Myometrial cell (primary cell): Measurements from ENCODE around the gene PLD1. TPM values are rescaled to one million over a fixed set of nuclear protein-coding genes. Genes with fewer than 3 reads are reported as not detected.

Source experiments
- total RNA-seq: library from RNA; depleted of rRNA; stranded (reverse); fragments of >200 nt; gene quantifications from 2 replicates; pipeline ENCODE4 v1.2.3, GENCODE V29; 2015

The PLD1 gene
- 4.9 and 8.0 TPM in 2 replicates for total RNA-seq

GRCh38 chr3:171809861-171810628 lies at the start of gene PLD1:
Gene PLD1 (minus strand): TSS chr3:171810483. CDS start chr3:171738051, 72,432 bp downstream.

GRCh38 chr3:171842864-171843518 lies 32.7 kb upstream of the PLD1 start, which contains the start of gene TMEM212:
Gene TMEM212 (plus strand): TSS chr3:171843349. CDS start chr3:171843384, 35 bp downstream.

Other genes starting within 250 kb of the PLD1 start
- gene TMEM212, start 32.9 kb upstream of the PLD1 start, total RNA-seq: not detected in 2 replicates
- gene FNDC3B, start 229.1 kb upstream of the PLD1 start, total RNA-seq: 37.8 and 45.7 TPM in 2 replicates